Naive thymus-derived CD4-positive, alpha-beta T cell (primary cell): Measurements from ENCODE around the gene SPPL2C. TPM values are rescaled to one million over a fixed set of nuclear protein-coding genes. Genes with fewer than 3 reads are reported as not detected.
"Not testable (repeated sequence)": the region's sequence is repeated elsewhere in the genome, so short reads cannot be mapped to it uniquely, and the experiment has no call there.

Source experiments
- ATAC-seq: fragments of 150-1000 bp; cut with Tn5 transposase; 2 replicates; pipeline ENCODE4 v1.10.0; 2021; ENCODE audit warnings: mild to moderate bottlenecking, moderate library complexity
- CTCF ChIA-PET: fragments of 350-600 bp; sonication (Branson Sonifier 250); formaldehyde crosslinking; loops from one replicate; lab custom pipeline; 2021; ENCODE audit warnings: antibody characterized with exemption; lab: Charles Lee
- POLR2A ChIA-PET: fragments of 350-600 bp; sonication (Branson Sonifier 250); formaldehyde crosslinking; loops from one replicate; lab custom pipeline; 2021; ENCODE audit warnings: antibody characterized with exemption, inconsistent platforms; lab: Charles Lee
- DNase-seq, 9 donors: peaks; one replicate each; pipeline versions ENCODE4 v3.0.0 to v3.0.0-alpha.2; 2020 to 2022; ENCODE audit warnings: mixed read lengths in 1 of 9
- H3K27ac ChIP-seq: one replicate; pipeline ENCODE4 v1.7.0; 2013; ENCODE audit warnings: mild to moderate bottlenecking, low read depth, low read length, moderate library complexity
- H3K27me3 ChIP-seq, 2 donors: one replicate each; pipeline ENCODE4 v1.7.0; 2013; ENCODE audit warnings: low read length in 2 of 2, mild to moderate bottlenecking in 2 of 2, moderate library complexity in 2 of 2; ENCODE audit not compliant: control insufficient read depth in 2 of 2, insufficient read depth in 2 of 2
- H3K36me3 ChIP-seq, 3 experiments: 1 replicate in 2 of 3; 2 replicates in 1 of 3; pipeline ENCODE4 v1.7.0; 2013; ENCODE audit warnings: low read length in 3 of 3, mild to moderate bottlenecking in 3 of 3, moderate library complexity in 1 of 3; ENCODE audit not compliant: insufficient read depth in 3 of 3, control insufficient read depth in 2 of 3
- H3K4me1 ChIP-seq, 2 donors: one replicate each; pipeline ENCODE4 v1.7.0; 2013; ENCODE audit warnings: low read length in 2 of 2, mild to moderate bottlenecking in 2 of 2, moderate library complexity in 1 of 2; ENCODE audit not compliant: control insufficient read depth in 2 of 2, insufficient read depth in 2 of 2
- H3K4me3 ChIP-seq: 2 replicates; pipeline ENCODE4 v1.7.0; 2013; ENCODE audit warnings: mild to moderate bottlenecking, low read length
- H3K9me3 ChIP-seq, 3 experiments: 1 replicate in 2 of 3; 2 replicates in 1 of 3; pipeline ENCODE4 v1.7.0; 2013; ENCODE audit warnings: low read length in 3 of 3; ENCODE audit not compliant: control insufficient read depth in 2 of 3
- H3K27ac Mint-ChIP-seq, 9 donors: one replicate each; pipeline ENCODE4 v1.8.0; 2020 to 2022; ENCODE audit warnings: mixed read lengths in 9 of 9, mild to moderate bottlenecking in 8 of 9, moderate library complexity in 5 of 9, inconsistent platforms in 2 of 9
- H3K27me3 Mint-ChIP-seq, 5 donors: one replicate each; pipeline ENCODE4 v1.8.0; 2021 to 2022; ENCODE audit warnings: mixed read lengths in 5 of 5, mild to moderate bottlenecking in 1 of 5
- H3K36me3 Mint-ChIP-seq, 5 donors: one replicate each; pipeline ENCODE4 v1.8.0; 2020 to 2022; ENCODE audit warnings: mixed read lengths in 5 of 5, mild to moderate bottlenecking in 3 of 5, inconsistent platforms in 1 of 5
- H3K4me1 Mint-ChIP-seq, 7 donors: one replicate each; pipeline ENCODE4 v1.8.0; 2020 to 2022; ENCODE audit warnings: mixed read lengths in 7 of 7, mild to moderate bottlenecking in 3 of 7, inconsistent platforms in 1 of 7
- H3K4me3 Mint-ChIP-seq, 10 donors: one replicate each; pipeline ENCODE4 v1.8.0; 2020 to 2022; ENCODE audit warnings: mild to moderate bottlenecking in 10 of 10, mixed read lengths in 10 of 10, moderate library complexity in 6 of 10, inconsistent platforms in 2 of 10
- H3K9me3 Mint-ChIP-seq, 11 donors: one replicate each; pipeline ENCODE4 v1.8.0; 2020 to 2022; ENCODE audit warnings: mixed read lengths in 11 of 11, mild to moderate bottlenecking in 4 of 11, inconsistent platforms in 1 of 11, moderate library complexity in 1 of 11
- intact Hi-C, 2 donors: fragments of 100-400 bp; cut with micrococcal nuclease; formaldehyde crosslinking; loops; one replicate each; pipeline ENCODE4 v1.15.1; 2023
- polyA plus RNA-seq, 2 donors: library from polyadenylated mRNA; unstranded; fragments of 300-500 nt; fragmentation: Illumina TruSeq; gene quantifications; one replicate each; pipeline ENCODE4 v1.2.3, GENCODE V29; 2021
- total RNA-seq, 6 experiments: library from RNA in 5 of 6; stranded (reverse) in 5 of 6; gene quantifications; 1 replicate in 5 of 6; 2 replicates in 1 of 6; pipeline ENCODE4 v1.2.3 and lab custom pipeline; 2021 to 2026

SPPL2C gene
- total and polyA plus RNA-seq, 7 experiments from 2014 or later, result not detected

DNA sequence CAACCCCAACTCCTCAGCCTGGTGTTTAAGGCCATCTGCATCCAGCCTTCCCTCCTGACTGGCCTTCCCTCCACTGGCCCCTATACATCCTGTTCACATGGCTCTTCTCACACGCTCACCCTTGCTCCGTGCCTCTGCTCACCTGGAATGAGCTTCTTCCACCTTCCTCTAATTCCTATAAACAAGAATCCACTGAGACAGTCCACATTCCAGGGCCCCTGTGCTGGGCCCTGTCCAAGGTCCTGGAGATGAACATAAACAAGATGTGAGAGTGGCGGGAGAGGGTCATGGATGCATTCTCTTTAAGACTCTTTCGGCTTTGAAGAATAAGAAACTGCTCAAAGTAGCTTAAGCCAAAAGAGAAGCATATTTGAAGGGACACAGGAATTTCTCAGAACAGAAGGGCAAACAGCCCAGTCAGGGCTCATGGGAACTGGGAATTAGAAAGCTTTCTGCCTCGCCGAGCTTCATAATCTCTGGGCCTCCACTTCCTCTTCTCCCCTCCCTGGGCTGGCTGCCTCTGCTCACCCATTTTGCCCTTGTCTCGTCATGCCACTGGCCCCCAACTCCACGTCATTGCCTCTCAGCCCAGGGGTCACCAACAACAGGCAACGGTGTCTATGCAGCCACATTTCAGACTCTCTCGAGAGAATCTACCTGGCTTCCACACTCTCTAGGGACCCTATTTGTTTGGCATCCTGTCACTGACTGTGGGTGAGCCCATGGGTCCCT, 13.5 kb downstream of the SPPL2C start:
- ATAC-seq, result no peak
- peaks cover 0 to 4% (median 0%) of the 10 kb centered on the region in 5 donors for H3K36me3 Mint-ChIP-seq
- ChIA-PET CTCF (no interaction called here), POLR2A (no interaction called here)
- Histone ChIP-seq H3K36me3 (no peaks in the 10 kb centered on the region), H3K4me1 (no peaks in the 10 kb centered on the region), H3K9me3 (no peaks in the 10 kb centered on the region), H3K4me3 (no peak overlapping the region), H3K27me3 (no peaks in the 10 kb centered on the region), H3K27ac (no peak overlapping the region)
- intact Hi-C loops, result no loop called here
- H3K9me3 Mint-ChIP-seq, result peaks cover 0 to 3% (median 0%) of the 10 kb centered on the region in 11 donors
- no peak for DNase-seq
- H3K4me3 Mint-ChIP-seq, result no peak overlapping the region
- peaks cover 9 to 38% (median 25%) of the 10 kb centered on the region in 5 donors for H3K27me3 Mint-ChIP-seq
- H3K4me1 Mint-ChIP-seq, result peaks cover 0 to 3% (median 0%) of the 10 kb centered on the region in 7 donors
- H3K27ac Mint-ChIP-seq, result no peak overlapping the region

DNA sequence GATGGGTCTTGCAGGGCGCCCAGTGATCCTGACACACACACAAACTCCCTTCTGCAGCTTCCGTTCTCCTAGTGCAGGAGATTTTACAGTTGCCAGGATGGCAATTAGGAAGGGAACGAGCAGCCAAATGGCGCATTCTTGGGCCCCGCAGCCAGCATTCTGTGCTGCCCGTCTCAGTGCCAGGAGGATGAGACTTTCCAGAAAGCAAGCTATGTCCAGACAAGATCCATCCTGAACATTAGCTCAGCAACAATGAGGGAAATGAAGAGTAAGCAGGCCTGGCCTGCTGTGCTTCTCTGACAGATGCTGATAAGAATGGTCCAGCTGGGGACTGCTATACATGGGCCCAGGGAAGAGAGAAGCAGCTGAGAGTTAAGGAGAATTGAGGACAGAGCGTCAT, 16.5 kb downstream of the SPPL2C start:
- H3K4me1 Mint-ChIP-seq, result peaks cover 0 to 13% (median 11%) of the 10 kb centered on the region in 7 donors
- no peaks in the 10 kb centered on the region for H3K9me3 Mint-ChIP-seq
- H3K27ac ChIP-seq, result no peak overlapping the region
- H3K4me3 ChIP-seq, result no peak overlapping the region
- no peak for DNase-seq
- no peaks in the 10 kb centered on the region for H3K4me1 ChIP-seq
- ATAC-seq, result no peak
- H3K9me3 ChIP-seq, result no peaks in the 10 kb centered on the region
- H3K27ac Mint-ChIP-seq, result no peak overlapping the region
- ChIA-PET POLR2A (no interaction called here), CTCF (no interaction called here)
- H3K36me3 Mint-ChIP-seq, result no peaks in the 10 kb centered on the region
- H3K36me3 ChIP-seq, result no peaks in the 10 kb centered on the region
- H3K27me3 ChIP-seq, result no peaks in the 10 kb centered on the region
- H3K4me3 Mint-ChIP-seq, result no peak overlapping the region
- intact Hi-C loops, result no loop called here
- peaks cover 4 to 39% (median 27%) of the 10 kb centered on the region in 5 donors for H3K27me3 Mint-ChIP-seq

DNA sequence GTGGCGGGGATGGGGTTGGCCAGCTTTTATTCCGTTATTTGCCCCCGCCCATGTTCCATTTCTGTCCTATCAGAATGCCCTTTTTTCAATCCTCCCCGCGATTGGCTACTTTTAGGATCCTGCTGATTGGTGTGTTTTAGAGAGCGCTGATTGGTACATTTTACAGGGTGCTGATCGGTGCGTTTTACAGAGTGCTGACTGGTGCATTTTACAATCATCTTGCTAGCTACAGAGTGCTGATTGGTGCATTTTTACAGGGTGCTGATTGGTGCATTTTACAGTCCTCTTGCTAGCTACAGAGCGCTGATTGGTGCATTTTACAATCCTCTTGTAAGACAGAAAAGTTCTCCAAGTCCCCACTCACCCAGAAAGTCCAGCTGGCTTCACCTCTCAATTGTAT, 17.4 kb downstream of the SPPL2C start:
- H3K9me3 Mint-ChIP-seq, H3K4me1 ChIP-seq, DNase-seq, H3K4me3 Mint-ChIP-seq, H3K4me3 ChIP-seq, H3K36me3 ChIP-seq, H3K27ac ChIP-seq, intact Hi-C loops, H3K27me3 ChIP-seq, POLR2A ChIA-PET, H3K9me3 ChIP-seq, H3K36me3 Mint-ChIP-seq, ATAC-seq, H3K27ac Mint-ChIP-seq: not testable (repeated sequence)
- Mint-ChIP-seq H3K27me3 (peaks cover 4 to 39% (median 29%) of the 10 kb centered on the region in 5 donors), H3K4me1 (peaks cover 0 to 13% (median 11%) of the 10 kb centered on the region in 7 donors)
- CTCF ChIA-PET, result interaction anchor here (1.2 kb wide), 1 partner anchor 11 kb away, joined by 5 read pairs; no protein-coding TSS in a partner anchor

DNA sequence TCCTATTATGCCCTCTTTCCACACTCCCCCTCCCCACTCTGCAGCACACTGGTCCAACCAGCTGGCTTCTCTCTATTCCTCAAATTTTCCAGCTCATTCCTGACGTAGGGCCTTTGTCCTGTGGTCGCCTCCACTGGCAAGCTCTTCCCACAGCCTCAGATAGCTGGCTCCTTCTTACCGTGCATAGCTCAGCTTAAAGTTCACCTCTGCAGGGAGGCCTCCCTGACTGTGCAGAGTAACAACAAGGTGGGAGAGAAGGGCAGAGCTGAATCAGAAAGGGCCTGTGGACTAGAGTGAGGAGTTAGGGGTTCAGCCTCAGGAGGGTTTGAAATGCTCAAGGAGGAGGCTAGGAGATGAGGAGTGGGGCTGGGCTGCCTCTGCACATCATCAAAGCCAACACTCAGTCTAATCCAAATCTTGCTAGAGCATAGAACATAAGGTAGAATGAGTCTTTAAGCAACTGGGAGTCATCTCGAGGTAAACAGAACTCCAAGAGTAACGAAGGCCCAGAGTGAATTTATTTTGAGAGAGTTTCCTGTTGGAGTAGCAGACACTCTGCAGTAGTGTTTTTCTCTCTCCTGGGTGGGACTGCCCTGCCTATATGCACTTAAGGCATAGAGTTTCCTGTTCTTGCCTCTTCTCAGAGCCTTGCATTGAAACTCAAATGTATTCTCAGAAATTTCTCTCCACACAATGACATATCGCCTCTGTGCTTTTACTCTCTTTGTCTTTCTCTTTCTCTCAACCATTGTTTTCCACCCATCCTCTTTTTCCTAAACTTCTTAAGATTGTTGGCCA, 19.4 kb downstream of the SPPL2C start:
- Mint-ChIP-seq H3K27ac (peak overlapping the region in 2 of 9 donors; percentile 3 to 32), H3K4me3 (peak overlapping the region in 2 of 10 donors; percentile 22 to 59), H3K36me3 (no peaks in the 10 kb centered on the region), H3K9me3 (no peaks in the 10 kb centered on the region), H3K27me3 (peaks cover 4 to 37% (median 24%) of the 10 kb centered on the region in 5 donors), H3K4me1 (peaks cover 0 to 21% (median 11%) of the 10 kb centered on the region in 7 donors)
- H3K4me3 ChIP-seq, result no peak overlapping the region
- H3K36me3 ChIP-seq, result no peaks in the 10 kb centered on the region
- ChIA-PET POLR2A (interaction anchor here (0.6 kb wide), 1 partner anchor 496 kb away, joined by 3 read pairs; no protein-coding TSS in a partner anchor), CTCF (interaction anchor here (1.2 kb wide), 1 partner anchor 12 kb away, joined by 4 read pairs; no protein-coding TSS in a partner anchor)
- DNase-seq (no peak), ATAC-seq (no peak)
- H3K4me1 ChIP-seq, result no peaks in the 10 kb centered on the region
- no peak overlapping the region for H3K27ac ChIP-seq
- intact Hi-C loops, result no loop called here
- no peaks in the 10 kb centered on the region for H3K27me3 ChIP-seq
- H3K9me3 ChIP-seq, result no peaks in the 10 kb centered on the region

DNA sequence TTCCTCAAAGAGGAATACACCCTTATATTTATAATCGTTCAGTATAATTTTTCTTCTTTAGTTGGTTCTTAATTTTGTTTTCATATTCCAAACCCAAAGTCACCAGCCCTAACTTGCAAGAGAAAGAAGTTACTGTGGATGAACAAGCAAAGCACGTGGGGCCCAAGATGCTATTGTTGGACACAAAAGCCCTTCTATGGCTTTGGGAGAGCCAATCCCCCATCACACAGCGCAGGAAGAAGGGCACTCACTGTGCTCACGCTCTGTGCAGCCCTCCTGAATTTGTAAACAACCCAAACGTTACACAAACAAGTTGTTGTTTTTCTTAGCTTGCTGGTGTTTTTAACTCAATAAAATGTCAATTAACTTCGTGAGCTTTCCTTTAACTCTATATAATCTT, 22.5 kb downstream of the SPPL2C start:
- Mint-ChIP-seq H3K36me3 (no peaks in the 10 kb centered on the region), H3K27me3 (peaks cover 0 to 32% (median 11%) of the 10 kb centered on the region in 5 donors), H3K4me3 (no peak overlapping the region), H3K27ac (no peak overlapping the region), H3K4me1 (peaks cover 0 to 25% (median 11%) of the 10 kb centered on the region in 7 donors), H3K9me3 (no peaks in the 10 kb centered on the region)
- ChIA-PET CTCF (no interaction called here), POLR2A (no interaction called here)
- Histone ChIP-seq H3K4me1 (no peaks in the 10 kb centered on the region), H3K9me3 (no peaks in the 10 kb centered on the region), H3K27ac (no peak overlapping the region), H3K4me3 (no peak overlapping the region), H3K36me3 (no peaks in the 10 kb centered on the region), H3K27me3 (no peaks in the 10 kb centered on the region)
- DNase-seq (no peak), ATAC-seq (no peak)
- intact Hi-C loops, result no loop called here

DNA sequence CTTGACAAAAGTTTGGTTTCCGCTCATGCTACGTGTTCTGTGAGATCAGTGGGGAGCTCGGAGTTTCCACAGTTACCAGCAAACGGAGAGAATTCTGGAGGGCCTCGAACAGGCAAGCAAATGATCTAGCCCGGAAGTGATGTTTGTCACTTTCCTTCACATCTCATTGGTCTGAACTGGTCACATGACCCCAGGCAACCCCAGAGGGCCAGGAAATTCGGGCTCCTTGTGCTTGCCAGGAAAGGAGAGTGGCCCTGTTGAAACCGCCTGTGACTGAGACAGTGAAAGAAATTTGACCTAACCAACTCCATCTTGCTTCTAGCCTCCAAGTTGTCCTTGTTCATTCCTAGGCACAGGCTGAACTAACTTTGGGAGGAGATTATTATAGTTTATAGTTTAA, 23.0 kb downstream of the SPPL2C start:
- H3K4me1 ChIP-seq, result no peaks in the 10 kb centered on the region
- peaks cover 0 to 25% (median 11%) of the 10 kb centered on the region in 7 donors for H3K4me1 Mint-ChIP-seq
- no peaks in the 10 kb centered on the region for H3K9me3 ChIP-seq
- no peaks in the 10 kb centered on the region for H3K9me3 Mint-ChIP-seq
- intact Hi-C loops, result no loop called here
- no peak overlapping the region for H3K4me3 ChIP-seq
- CTCF ChIA-PET, result no interaction called here
- H3K4me3 Mint-ChIP-seq, result no peak overlapping the region
- no peak for DNase-seq
- no peak overlapping the region for H3K27ac ChIP-seq
- no peak overlapping the region for H3K27ac Mint-ChIP-seq
- no peaks in the 10 kb centered on the region for H3K36me3 Mint-ChIP-seq
- peaks cover 0 to 32% (median 11%) of the 10 kb centered on the region in 5 donors for H3K27me3 Mint-ChIP-seq
- no peaks in the 10 kb centered on the region for H3K27me3 ChIP-seq
- no peaks in the 10 kb centered on the region for H3K36me3 ChIP-seq
- POLR2A ChIA-PET, result no interaction called here
- no peak for ATAC-seq
